HepG2 (cell line): ENCODE data around the gene GDPD4.

Experiments
- CEBPB ChIP-seq: IDR thresholded peaks from 2 replicates; pipeline ENCODE4 v1.6.1; 2011; ENCODE audit warnings: low read depth, low read length, improper control_type of control experiment, borderline replicate concordance
- GFI1 ChIP-seq: sonication (generic); formaldehyde crosslinking; IDR thresholded peaks from 2 replicates; pipeline ENCODE4 v1.5.0; 2020; ENCODE audit warnings: missing genetic modification reagents, mild to moderate bottlenecking, borderline replicate concordance
- HOXA7 ChIP-seq: sonication (generic); formaldehyde crosslinking; IDR thresholded peaks from 2 replicates; pipeline ENCODE4 v1.8.1; 2022; ENCODE audit warnings: mild to moderate bottlenecking, missing genetic modification reagents, moderate library complexity
- MEIS1 ChIP-seq: sonication (generic); formaldehyde crosslinking; IDR thresholded peaks from 2 replicates; pipeline ENCODE4 v1.9.0; 2021; ENCODE audit warnings: mild to moderate bottlenecking, missing genetic modification reagents, moderate library complexity, borderline replicate concordance
- MTF2 ChIP-seq: sonication (generic); formaldehyde crosslinking; IDR thresholded peaks from 2 replicates; pipeline ENCODE4 v1.5.0; 2020; ENCODE audit warnings: missing genetic modification reagents, borderline replicate concordance
- NFKBIZ ChIP-seq: IDR thresholded peaks from 2 replicates; pipeline ENCODE4 v1.6.1; 2018; ENCODE audit warnings: missing genetic modification reagents, missing compliant biosample characterization
- POLR2AphosphoS5 ChIP-seq: IDR thresholded peaks from 2 replicates; pipeline ENCODE4 v1.6.1; 2012; ENCODE audit warnings: low read depth, low read length
- RELA ChIP-seq: sonication (generic); formaldehyde crosslinking; IDR thresholded peaks from 2 replicates; pipeline ENCODE4 v1.4.0; 2020; ENCODE audit warnings: missing genetic modification reagents
- TAF1 ChIP-seq: sonication (generic); formaldehyde crosslinking; IDR thresholded peaks from 2 replicates; pipeline ENCODE4 v1.4.0; 2020; ENCODE audit warnings: missing genetic modification reagents
- TF ChIP-seq, protein P1 (sequence below): sonication (generic); formaldehyde crosslinking; IDR thresholded peaks from 2 replicates; pipeline ENCODE4 v1.5.0; 2020; ENCODE audit warnings: mild to moderate bottlenecking, missing genetic modification reagents, moderate library complexity
- TF ChIP-seq, protein P2 (sequence below): IDR thresholded peaks from 2 replicates; pipeline ENCODE4 v1.6.1; 2012; ENCODE audit warnings: low read length, improper control_type of control experiment
- TF ChIP-seq, protein P3 (sequence below), 2 experiments: IDR thresholded peaks; 2 replicates each; pipeline ENCODE4 v1.6.1; 2011 to 2012; ENCODE audit warnings: low read length in 2 of 2, borderline replicate concordance in 1 of 2, low read depth in 1 of 2, mild to moderate bottlenecking in 1 of 2, moderate library complexity in 1 of 2

DNA sequence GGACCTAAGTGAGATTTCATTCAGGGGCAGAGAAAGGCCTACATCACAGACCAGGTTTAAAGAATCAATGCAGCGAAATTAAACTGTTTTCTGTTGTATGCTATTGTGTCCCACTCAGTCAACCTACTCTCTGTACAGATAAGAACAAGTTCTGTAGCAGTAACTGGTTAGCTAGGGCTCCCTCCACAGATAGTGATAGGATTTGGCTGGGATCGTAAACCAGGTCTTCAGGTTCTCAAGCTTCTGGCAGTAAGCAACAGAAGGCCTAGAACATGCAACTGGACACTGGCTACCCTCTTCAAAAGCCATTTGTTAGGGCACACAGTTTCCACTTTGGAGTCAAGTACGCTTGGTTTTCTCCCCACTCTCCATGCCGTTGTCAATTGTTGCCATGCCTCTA, 69.2 kb downstream of the GDPD4 start:
- no peak for TF ChIP-seq MEIS1 (CRISPR knock-in tag)
- no peak for TF ChIP-seq MTF2 (CRISPR knock-in tag)
- no peak for TF ChIP-seq POLR2AphosphoS5
- TF ChIP-seq, protein P1, sequence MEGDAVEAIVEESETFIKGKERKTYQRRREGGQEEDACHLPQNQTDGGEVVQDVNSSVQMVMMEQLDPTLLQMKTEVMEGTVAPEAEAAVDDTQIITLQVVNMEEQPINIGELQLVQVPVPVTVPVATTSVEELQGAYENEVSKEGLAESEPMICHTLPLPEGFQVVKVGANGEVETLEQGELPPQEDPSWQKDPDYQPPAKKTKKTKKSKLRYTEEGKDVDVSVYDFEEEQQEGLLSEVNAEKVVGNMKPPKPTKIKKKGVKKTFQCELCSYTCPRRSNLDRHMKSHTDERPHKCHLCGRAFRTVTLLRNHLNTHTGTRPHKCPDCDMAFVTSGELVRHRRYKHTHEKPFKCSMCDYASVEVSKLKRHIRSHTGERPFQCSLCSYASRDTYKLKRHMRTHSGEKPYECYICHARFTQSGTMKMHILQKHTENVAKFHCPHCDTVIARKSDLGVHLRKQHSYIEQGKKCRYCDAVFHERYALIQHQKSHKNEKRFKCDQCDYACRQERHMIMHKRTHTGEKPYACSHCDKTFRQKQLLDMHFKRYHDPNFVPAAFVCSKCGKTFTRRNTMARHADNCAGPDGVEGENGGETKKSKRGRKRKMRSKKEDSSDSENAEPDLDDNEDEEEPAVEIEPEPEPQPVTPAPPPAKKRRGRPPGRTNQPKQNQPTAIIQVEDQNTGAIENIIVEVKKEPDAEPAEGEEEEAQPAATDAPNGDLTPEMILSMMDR, result no peak
- TF ChIP-seq, protein P2, sequence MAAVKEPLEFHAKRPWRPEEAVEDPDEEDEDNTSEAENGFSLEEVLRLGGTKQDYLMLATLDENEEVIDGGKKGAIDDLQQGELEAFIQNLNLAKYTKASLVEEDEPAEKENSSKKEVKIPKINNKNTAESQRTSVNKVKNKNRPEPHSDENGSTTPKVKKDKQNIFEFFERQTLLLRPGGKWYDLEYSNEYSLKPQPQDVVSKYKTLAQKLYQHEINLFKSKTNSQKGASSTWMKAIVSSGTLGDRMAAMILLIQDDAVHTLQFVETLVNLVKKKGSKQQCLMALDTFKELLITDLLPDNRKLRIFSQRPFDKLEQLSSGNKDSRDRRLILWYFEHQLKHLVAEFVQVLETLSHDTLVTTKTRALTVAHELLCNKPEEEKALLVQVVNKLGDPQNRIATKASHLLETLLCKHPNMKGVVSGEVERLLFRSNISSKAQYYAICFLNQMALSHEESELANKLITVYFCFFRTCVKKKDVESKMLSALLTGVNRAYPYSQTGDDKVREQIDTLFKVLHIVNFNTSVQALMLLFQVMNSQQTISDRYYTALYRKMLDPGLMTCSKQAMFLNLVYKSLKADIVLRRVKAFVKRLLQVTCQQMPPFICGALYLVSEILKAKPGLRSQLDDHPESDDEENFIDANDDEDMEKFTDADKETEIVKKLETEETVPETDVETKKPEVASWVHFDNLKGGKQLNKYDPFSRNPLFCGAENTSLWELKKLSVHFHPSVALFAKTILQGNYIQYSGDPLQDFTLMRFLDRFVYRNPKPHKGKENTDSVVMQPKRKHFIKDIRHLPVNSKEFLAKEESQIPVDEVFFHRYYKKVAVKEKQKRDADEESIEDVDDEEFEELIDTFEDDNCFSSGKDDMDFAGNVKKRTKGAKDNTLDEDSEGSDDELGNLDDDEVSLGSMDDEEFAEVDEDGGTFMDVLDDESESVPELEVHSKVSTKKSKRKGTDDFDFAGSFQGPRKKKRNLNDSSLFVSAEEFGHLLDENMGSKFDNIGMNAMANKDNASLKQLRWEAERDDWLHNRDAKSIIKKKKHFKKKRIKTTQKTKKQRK, result no peak
- no peak for TF ChIP-seq GFI1
- TF ChIP-seq, protein P3, sequence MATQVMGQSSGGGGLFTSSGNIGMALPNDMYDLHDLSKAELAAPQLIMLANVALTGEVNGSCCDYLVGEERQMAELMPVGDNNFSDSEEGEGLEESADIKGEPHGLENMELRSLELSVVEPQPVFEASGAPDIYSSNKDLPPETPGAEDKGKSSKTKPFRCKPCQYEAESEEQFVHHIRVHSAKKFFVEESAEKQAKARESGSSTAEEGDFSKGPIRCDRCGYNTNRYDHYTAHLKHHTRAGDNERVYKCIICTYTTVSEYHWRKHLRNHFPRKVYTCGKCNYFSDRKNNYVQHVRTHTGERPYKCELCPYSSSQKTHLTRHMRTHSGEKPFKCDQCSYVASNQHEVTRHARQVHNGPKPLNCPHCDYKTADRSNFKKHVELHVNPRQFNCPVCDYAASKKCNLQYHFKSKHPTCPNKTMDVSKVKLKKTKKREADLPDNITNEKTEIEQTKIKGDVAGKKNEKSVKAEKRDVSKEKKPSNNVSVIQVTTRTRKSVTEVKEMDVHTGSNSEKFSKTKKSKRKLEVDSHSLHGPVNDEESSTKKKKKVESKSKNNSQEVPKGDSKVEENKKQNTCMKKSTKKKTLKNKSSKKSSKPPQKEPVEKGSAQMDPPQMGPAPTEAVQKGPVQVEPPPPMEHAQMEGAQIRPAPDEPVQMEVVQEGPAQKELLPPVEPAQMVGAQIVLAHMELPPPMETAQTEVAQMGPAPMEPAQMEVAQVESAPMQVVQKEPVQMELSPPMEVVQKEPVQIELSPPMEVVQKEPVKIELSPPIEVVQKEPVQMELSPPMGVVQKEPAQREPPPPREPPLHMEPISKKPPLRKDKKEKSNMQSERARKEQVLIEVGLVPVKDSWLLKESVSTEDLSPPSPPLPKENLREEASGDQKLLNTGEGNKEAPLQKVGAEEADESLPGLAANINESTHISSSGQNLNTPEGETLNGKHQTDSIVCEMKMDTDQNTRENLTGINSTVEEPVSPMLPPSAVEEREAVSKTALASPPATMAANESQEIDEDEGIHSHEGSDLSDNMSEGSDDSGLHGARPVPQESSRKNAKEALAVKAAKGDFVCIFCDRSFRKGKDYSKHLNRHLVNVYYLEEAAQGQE (IDR thresholded peaks at IDR 0.05; ENCODE audit: borderline replicate concordance in 1 of 2, low read depth in 1 of 2, low read length in 2 of 2), result no peak
- TF ChIP-seq CEBPB, result no peak
- no peak for TF ChIP-seq NFKBIZ (CRISPR knock-in tag)
- no peak for TF ChIP-seq RELA (CRISPR knock-in tag)
- no peak for TF ChIP-seq HOXA7
- TF ChIP-seq TAF1 (CRISPR knock-in tag), result no peak
